Stimulated activated CD4-positive, alpha-beta T cell treated with anti-CD3 and anti-CD28 coated beads, Interleukin-4, amount 100 ng/mL, for 48 hours (primary cell): Measurements from ENCODE around the gene CLOCK.
A peak's percentile ranks its signal among the peaks of the same experiment; 100 is the strongest.
"Not testable (repeated sequence)": the region's sequence is repeated elsewhere in the genome, so short reads cannot be mapped to it uniquely, and the experiment has no call there.

Experiments used
- DNase-seq, 2 donors: peaks; one replicate each; pipeline ENCODE4 v3.0.0-alpha.2; 2020; ENCODE audit warnings: low read depth in 2 of 2

Gene CLOCK, protein sequence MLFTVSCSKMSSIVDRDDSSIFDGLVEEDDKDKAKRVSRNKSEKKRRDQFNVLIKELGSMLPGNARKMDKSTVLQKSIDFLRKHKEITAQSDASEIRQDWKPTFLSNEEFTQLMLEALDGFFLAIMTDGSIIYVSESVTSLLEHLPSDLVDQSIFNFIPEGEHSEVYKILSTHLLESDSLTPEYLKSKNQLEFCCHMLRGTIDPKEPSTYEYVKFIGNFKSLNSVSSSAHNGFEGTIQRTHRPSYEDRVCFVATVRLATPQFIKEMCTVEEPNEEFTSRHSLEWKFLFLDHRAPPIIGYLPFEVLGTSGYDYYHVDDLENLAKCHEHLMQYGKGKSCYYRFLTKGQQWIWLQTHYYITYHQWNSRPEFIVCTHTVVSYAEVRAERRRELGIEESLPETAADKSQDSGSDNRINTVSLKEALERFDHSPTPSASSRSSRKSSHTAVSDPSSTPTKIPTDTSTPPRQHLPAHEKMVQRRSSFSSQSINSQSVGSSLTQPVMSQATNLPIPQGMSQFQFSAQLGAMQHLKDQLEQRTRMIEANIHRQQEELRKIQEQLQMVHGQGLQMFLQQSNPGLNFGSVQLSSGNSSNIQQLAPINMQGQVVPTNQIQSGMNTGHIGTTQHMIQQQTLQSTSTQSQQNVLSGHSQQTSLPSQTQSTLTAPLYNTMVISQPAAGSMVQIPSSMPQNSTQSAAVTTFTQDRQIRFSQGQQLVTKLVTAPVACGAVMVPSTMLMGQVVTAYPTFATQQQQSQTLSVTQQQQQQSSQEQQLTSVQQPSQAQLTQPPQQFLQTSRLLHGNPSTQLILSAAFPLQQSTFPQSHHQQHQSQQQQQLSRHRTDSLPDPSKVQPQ

DNA sequence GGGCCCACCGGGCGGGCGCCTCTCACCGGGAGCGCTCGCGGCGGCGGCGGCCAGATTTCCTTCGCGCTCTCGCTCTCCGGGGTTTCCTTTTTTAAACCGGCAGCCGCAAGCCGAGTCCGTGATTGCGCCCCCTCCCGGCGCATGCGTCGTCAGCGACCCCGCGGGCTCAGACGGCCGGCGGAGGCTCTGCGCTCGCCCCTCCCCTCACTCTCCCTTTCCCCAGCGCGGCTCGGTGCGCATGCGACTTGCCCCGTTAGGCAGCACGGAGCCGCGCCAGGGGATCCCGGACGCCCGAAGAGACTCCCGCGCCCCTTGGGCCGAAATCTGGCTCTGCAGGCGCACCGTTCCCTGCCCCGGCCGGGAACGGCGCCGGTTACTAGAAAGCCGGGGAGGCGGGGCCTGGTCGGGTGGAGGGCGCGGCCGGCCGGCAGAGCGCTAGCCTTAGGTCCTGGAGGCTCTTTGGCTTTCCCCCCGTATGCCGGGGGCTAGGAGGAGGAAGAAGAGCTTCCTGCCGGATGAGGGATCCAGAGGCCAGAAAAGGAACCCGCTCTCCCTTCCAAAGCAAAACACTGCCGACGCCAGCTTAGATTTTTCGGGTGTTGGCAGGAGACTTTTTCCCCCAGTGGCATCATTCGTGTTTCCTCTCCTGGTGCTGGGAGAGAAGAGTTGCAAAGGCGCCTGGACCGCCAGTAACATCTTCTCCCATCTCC is at the start of gene CLOCK:
Gene CLOCK, minus strand, starts transcription at position 154 of the 710 bp plus-strand sequence. CDS start 64,124 bp downstream, outside the sequence.
- DNase-seq: peak; percentile 71 to 81

GRCh38 chr4:55592014-55592413 is 45.3 kb upstream of the CLOCK start, which contains the start of gene PDCL2:
TSS of gene PDCL2 (minus strand) at chr4:55592245. CDS start at chr4:55592109, 136 bp downstream.
- no peak for DNase-seq

GRCh38 chr4:55588160-55588559 is 41.5 kb upstream of the CLOCK start:
- DNase-seq: no peak

GRCh38 chr4:55582773-55583172 is 36.1 kb upstream of the CLOCK start:
- not testable (repeated sequence) for DNase-seq

DNA sequence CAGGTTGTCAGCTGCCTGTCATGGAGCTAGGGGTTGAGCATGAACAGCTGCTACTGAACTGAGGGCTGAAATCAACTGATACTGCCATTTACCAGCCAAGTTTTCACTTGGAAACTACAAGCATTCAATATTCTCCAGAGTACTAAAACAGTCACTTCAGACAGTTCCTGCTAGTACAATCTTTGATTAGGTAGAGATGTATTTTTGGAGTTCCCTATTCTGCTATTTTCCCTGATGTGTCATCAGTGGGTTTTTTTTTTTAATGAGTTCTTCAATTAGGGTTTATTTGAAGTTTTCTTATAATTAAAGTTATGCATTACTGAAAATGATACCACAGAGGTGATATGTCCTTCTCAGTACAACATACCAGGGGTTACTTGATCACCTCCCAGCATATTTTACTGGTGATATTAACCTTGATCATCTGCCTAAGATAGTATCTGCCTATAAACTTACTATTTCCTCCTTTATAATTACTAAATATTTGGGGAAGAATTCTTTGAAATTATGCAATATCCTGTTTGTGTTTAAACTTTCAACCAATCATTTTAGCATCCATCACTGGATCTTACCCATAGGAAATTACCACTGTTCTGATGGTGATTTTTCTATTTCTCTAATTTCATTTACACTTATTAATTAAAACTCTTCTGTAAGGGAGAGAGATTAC is 31.8 kb upstream of the CLOCK start:
- DNase-seq: no peak

- no peak for DNase-seq
Measured at GRCh38 chr4:55575513-55575912, 28.8 kb upstream of the CLOCK start.

- DNase-seq: no peak
Measured at GRCh38 chr4:55574252-55574651, 27.5 kb upstream of the CLOCK start.

DNA sequence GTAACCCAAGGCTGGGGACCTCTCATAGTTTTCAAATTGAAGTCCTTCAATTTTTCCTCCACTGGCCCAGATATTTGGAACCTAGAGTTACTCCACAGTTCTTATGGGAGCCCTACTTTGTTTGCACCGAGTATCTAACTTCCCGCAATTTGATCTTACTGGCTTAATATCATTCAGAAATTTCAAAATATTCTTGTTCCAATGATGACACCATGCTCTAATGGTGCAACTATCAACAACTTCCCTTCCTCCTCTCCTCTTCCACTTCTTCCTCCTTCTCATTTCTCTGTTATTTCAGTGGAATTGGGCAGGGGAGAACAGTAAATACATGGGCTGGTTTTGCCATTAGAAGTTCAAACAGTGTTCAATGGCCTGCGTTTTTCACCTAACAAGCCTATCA is 25.1 kb upstream of the CLOCK start:
- DNase-seq: no peak

DNA sequence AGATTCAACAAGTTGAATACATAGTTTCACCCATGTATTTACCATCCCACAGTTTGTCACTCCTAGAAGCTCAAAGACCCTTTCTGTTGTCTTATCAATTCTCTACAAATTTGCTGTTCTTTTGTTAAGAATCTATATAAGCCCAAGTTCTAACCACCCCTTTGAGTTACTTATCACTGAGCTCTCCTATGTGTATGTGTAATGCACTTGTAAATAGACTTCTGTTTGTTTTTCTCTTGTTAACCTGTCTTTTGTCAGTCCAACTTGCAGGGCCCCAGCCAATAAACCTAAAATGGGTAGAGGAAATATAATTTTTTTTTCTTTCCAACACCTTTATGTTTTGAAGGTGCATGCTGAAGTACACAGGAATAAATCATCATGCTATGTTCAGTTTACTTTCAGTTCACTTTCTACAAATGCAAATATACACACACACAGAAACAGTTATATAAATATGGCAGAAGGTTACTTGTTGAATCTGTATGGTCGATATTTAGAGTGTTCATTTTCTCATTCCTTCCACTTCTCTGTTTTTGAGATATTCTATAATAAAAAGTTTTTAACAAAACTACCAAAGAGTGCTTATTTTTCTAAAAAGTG is 22.3 kb upstream of the CLOCK start:
- no peak for DNase-seq

DNA sequence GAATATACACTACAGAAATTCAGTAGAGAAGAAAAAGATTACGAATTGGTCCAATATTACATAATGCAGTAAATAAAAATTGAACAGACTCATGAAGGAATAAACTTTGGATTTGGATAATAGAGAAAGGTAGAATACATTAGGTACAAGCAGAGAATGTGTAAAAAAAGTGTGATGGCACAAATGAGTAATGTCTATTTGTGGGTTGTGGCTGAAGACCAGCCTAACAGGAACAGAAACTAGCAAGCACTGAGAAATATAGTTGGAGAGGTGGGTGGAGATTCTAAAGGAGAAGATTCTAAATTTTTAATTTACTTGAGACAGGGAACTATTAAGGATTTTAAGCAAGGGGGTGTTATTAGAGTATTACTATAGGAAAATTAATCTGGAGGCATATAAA is 15.2 kb upstream of the CLOCK start:
- DNase-seq: no peak

- DNase-seq: no peak
Measured at GRCh38 chr4:55560096-55560495, 13.4 kb upstream of the CLOCK start.

DNA sequence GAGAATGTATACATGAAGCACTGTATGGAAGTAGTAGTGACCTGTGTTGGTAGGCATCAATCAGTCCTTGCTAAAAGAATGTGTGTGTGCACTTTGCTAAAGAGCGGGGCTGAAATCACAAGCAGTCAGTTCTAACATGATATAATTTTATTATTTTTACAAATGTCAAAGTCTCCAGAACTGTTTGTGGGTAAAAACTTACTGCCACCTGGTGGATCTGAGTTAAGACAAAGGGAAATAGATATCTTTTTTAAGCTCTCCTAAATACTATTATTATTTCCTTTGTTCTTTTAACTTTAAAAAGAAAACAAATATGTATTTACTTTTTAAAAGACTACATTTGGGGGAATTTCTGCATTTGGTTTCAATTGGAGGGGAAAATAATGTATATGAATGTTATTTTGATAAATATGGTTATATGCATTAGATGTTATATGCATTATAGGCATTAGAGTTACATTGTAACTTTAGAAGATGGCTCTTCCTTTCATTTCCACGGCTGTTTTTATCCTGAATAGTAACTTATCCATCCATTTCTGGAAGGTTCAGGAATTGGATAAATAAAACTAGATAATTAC is 7.8 kb upstream of the CLOCK start:
- DNase-seq: no peak

- no peak for DNase-seq
Measured at GRCh38 chr4:55553441-55554201, 6.9 kb upstream of the CLOCK start.

DNA sequence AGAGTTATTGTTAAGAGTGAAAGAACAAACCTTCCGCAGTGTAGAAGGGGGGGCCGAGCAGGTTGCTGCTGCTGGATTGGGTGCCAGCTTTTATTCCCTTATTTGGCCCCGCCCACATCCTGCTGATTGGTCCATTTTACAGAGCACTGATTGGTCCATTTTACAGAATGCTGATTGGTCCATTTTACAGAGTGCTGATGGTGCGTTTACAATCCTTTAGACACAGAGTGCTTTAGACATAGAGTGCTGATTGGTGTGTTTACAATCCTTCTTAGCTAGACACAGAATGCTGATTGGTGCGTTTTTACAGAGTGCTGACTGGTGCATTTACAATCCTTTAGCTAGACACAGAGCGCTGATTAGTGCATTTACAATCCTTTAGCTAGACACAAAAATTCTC is 5.3 kb upstream of the CLOCK start:
- not testable (repeated sequence) for DNase-seq

DNA sequence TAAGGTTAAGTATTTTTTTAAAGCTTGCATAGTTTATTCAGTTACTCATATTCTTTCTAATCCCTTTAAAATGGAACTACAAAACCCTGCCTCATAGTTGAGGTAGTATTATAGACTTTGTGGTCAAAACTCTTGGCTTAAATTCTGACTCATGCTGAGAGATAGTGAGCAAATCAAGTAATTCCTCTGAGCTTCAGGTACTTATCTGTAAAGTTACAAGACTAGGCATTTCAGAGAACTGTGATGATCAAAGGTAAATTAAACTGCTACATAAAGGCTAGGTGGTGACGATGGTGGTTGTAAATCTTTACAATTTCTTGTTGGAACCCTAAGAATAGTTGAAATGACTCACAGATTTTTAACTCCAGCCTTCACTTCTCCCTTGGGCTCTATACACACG is 3.2 kb upstream of the CLOCK start:
- no peak for DNase-seq

GRCh38 chr4:55547918-55548317 is 1.2 kb upstream of the CLOCK start:
- DNase-seq: no peak

DNA sequence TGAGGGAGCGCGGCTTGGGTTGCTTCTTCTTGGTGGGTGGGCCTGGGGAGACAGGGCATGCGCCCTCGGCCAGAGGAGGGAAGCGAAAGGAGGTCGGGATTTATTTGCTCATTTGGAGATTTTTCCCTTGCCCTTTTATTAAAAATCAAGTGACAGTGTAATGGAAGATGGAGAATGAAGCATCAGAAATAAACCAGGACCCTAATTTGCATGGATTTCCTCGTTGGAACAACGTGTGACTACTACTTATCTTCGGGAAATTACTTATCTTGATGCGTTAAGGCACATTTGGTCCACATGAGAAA is 709 bp upstream of the CLOCK start:
- no peak for DNase-seq

DNA sequence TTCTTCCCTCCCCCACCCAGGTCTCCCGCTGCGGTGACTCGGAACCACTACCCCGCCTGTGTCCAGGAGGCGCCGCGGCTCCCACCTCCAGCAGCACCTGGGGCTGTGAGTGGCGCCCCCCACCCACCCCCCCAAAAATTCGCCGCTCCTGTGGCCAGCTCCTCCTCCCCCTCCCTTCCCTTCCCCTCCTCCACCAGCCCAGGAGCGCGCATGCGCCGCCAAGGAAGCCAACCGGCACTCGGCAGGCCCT is 278 bp downstream of the CLOCK start:
- no peak for DNase-seq

- peak; percentile 47 to 49 for DNase-seq
Measured at GRCh38 chr4:55545641-55546505, 836 bp downstream of the CLOCK start.

GRCh38 chr4:55545151-55545550 is 1.6 kb downstream of the CLOCK start:
- DNase-seq: no peak
